ENCODE measurements around the gene BSN. TPM values are rescaled to one million over a fixed set of nuclear protein-coding genes. Genes with fewer than 3 reads are reported as not detected.

BSN gene
- total and polyA plus RNA-seq, 2 experiments from 2014 or later, result 1.2 to 2.1 TPM

- H3K27me3 ChIP-seq, result no peaks in the 10 kb centered on the region
- H3K9me3 ChIP-seq (ENCODE audit: low read depth), result no peaks in the 10 kb centered on the region
- peaks cover 19% of the 10 kb centered on the region for H3K4me1 ChIP-seq (ENCODE audit: low read depth)
- TF ChIP-seq, protein P1, sequence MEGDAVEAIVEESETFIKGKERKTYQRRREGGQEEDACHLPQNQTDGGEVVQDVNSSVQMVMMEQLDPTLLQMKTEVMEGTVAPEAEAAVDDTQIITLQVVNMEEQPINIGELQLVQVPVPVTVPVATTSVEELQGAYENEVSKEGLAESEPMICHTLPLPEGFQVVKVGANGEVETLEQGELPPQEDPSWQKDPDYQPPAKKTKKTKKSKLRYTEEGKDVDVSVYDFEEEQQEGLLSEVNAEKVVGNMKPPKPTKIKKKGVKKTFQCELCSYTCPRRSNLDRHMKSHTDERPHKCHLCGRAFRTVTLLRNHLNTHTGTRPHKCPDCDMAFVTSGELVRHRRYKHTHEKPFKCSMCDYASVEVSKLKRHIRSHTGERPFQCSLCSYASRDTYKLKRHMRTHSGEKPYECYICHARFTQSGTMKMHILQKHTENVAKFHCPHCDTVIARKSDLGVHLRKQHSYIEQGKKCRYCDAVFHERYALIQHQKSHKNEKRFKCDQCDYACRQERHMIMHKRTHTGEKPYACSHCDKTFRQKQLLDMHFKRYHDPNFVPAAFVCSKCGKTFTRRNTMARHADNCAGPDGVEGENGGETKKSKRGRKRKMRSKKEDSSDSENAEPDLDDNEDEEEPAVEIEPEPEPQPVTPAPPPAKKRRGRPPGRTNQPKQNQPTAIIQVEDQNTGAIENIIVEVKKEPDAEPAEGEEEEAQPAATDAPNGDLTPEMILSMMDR (IDR thresholded peaks at IDR 0.05; ENCODE audit: low read depth, low read length), result no peak
- no peaks in the 10 kb centered on the region for H3K36me3 ChIP-seq
- H3K4me3 ChIP-seq, result no peak overlapping the region
- no peak overlapping the region for H3K27ac ChIP-seq
- no peak for DNase-seq (ENCODE audit: low read depth in 1 of 2, low spot score in 1 of 2)
Observed at GRCh38 chr3:49644684-49645083, 90.4 kb downstream of the BSN start.

DNA sequence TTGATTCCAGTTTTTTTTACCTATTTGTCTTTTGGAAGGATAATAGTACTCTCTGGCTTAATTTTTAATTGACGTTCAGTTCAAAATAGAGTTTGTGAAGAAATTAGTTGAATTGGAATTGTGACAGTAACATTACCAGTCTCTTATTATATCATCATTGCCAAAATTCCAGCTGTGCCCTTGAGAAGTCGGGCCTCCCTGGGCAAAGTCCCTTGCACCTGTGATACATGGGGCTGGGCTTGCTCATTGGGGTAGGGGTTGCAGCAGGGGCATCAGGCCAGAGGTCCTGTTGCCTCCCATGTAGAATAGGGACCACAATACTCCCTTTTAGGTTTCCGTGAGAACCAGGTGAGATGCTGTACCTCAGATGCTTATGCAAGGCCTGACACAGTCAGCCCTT is 92.0 kb downstream of the BSN start:
- Histone ChIP-seq H3K27me3 (no peaks in the 10 kb centered on the region), H3K36me3 (no peaks in the 10 kb centered on the region), H3K27ac (no peak overlapping the region), H3K4me3 (no peak overlapping the region), H3K9me3 (ENCODE audit: low read depth) (no peaks in the 10 kb centered on the region), H3K4me1 (ENCODE audit: low read depth) (peaks cover 31% of the 10 kb centered on the region)
- TF ChIP-seq, protein P1 (IDR thresholded peaks at IDR 0.05; ENCODE audit: low read depth, low read length), result no peak
- no peak for DNase-seq (ENCODE audit: low read depth in 1 of 2, low spot score in 1 of 2)

GRCh38 chr3:49647741-49648140 is 93.5 kb downstream of the BSN start:
- H3K27ac ChIP-seq, result peak overlapping the region; percentile 93
- TF ChIP-seq, protein P1 (IDR thresholded peaks at IDR 0.05; ENCODE audit: low read depth, low read length), result no peak
- H3K27me3 ChIP-seq, result no peaks in the 10 kb centered on the region
- H3K9me3 ChIP-seq (ENCODE audit: low read depth), result no peaks in the 10 kb centered on the region
- DNase-seq (ENCODE audit: low read depth in 1 of 2, low spot score in 1 of 2), result peak in 1 of 2 donors; percentile 77
- H3K4me1 ChIP-seq (ENCODE audit: low read depth), result peaks cover 31% of the 10 kb centered on the region
- no peak overlapping the region for H3K4me3 ChIP-seq
- no peaks in the 10 kb centered on the region for H3K36me3 ChIP-seq

GRCh38 chr3:49648354-49649019 is 94.2 kb downstream of the BSN start:
- H3K27ac ChIP-seq, result peak overlapping the region; percentile 93
- no peak for DNase-seq (ENCODE audit: low read depth in 1 of 2, low spot score in 1 of 2)
- TF ChIP-seq, protein P1 (IDR thresholded peaks at IDR 0.05; ENCODE audit: low read depth, low read length), result no peak
- H3K4me1 ChIP-seq (ENCODE audit: low read depth), result peaks cover 31% of the 10 kb centered on the region
- no peak overlapping the region for H3K4me3 ChIP-seq
- H3K27me3 ChIP-seq, result no peaks in the 10 kb centered on the region
- H3K9me3 ChIP-seq (ENCODE audit: low read depth), result no peaks in the 10 kb centered on the region
- H3K36me3 ChIP-seq, result no peaks in the 10 kb centered on the region

DNA sequence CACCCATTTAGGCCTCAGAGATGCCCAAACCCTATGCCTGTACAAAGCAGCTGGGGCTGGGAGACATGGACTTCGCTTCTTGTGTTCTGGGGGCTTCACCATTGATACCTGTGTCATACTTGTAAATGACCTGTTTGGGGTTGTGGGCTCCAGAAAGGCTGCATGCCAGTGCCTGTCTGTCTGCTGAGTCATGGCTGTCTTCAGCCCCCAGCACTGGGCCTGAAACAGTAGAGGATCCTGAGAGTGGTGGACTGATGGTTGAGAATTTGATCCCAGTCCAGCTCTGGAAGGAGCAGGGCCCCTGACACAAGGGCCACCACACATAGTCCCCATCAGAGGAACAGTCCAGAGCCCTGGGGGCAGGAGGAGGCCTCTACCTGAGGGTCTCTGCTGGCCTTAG is 95.3 kb downstream of the BSN start:
- Histone ChIP-seq H3K36me3 (no peaks in the 10 kb centered on the region), H3K4me1 (ENCODE audit: low read depth) (peaks cover 31% of the 10 kb centered on the region)
- DNase-seq (ENCODE audit: low read depth in 1 of 2, low spot score in 1 of 2), result no peak

More for the DNA sequence above, 95.3 kb downstream of the BSN start:
- Histone ChIP-seq H3K27ac (peak overlapping the region; percentile 54), H3K4me3 (no peak overlapping the region), H3K27me3 (no peaks in the 10 kb centered on the region), H3K9me3 (ENCODE audit: low read depth) (no peaks in the 10 kb centered on the region)
- TF ChIP-seq, protein P1 (IDR thresholded peaks at IDR 0.05; ENCODE audit: low read depth, low read length), result no peak
